Colon (tissue), 2 donors: ENCODE data around the gene RANBP1.
"Not testable (repeated sequence)": the region's sequence is repeated elsewhere in the genome, so short reads cannot be mapped to it uniquely, and the experiment has no call there.

ENCODE experiments used
- FAIRE-seq: peaks from 2 replicates; lab custom pipeline; 2012; peaks lifted over from hg19 to GRCh38; lab: Jason Lieb, UNC
- donor health status: control.
- donor health status: control.

Gene RANBP1

DNA sequence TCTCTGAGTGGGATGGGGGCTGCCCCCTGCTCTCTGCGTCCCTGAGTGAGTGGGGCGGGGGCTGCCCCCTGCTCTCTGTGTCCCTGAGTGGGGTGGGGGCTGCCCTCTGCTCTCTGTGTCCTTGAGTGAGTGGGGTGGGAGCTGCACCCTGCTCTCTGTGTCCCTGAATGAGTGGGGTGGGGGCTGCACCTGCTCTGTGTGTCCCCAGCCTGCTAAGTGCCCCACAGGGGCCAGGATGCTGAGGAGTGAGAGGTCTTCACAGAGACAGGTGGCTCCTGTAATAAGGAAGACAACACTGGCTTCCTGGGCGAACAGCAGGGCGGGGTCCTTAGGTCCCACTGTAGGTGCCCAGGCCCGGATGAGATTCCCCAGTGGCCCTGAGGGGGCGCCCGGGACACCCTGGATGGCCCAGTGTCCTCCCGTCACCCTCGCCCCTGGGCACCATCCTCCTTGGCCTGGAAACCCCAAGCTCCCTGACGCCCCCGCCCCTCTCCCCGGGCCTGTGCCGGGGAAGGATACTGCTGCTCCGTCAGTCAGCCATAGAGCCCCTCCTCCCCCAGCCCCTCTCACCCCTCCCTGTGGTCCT is 38.8 kb downstream of the RANBP1 start:
- FAIRE-seq: no peak

DNA sequence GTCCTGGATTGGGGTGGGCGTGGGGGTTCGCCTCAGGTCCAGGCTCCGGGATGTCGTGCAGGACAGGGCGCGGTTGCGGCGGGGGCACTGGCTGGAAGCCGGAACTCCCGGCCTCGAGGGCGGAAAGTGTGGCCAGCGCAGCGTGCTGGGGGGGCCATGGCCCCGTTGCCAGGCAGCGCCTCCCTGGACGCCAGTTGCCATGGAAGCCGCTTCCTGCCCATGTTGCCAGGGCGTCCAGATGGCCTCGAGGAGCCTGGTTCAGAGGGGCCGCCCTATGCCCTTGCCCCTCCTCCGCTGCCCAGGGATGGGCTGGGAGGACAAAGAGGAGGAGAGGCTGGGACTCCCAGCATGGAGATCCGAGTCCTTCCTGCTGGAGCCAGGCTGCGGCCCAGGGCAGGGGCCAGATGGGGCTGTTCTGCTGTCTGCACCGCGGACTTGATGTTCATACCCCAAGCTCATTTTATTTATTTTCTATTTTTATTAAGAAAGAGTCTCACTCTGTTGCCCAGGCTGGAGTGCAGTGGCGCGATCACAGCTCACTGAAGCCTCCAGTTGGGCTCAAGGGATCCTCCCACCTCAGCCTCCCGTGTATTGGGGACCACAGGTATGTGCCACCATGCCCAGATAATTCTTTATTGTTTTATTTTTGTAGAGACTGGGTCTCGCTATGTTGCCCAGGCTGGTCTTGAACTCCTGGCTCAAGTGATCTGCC is 39.6 kb downstream of the RANBP1 start:
- FAIRE-seq: no peak

DNA sequence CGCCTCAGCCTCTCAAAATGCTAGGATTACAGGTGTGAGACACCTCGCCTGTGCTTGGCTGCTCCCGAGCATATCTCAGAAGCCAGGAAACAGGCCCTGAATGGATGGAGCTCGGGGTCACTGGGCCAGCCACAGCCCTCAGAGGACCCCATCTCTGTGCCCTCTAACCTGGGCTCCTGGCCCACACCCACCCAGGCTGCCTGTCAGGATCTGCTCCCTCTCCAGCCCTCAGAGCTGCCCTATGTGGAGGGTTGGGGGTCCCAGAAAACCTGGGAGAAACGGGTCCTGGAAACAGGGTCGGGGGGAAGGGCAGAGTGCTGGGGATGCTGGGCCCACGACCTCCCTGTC is 40.1 kb downstream of the RANBP1 start:
- FAIRE-seq: no peak

DNA sequence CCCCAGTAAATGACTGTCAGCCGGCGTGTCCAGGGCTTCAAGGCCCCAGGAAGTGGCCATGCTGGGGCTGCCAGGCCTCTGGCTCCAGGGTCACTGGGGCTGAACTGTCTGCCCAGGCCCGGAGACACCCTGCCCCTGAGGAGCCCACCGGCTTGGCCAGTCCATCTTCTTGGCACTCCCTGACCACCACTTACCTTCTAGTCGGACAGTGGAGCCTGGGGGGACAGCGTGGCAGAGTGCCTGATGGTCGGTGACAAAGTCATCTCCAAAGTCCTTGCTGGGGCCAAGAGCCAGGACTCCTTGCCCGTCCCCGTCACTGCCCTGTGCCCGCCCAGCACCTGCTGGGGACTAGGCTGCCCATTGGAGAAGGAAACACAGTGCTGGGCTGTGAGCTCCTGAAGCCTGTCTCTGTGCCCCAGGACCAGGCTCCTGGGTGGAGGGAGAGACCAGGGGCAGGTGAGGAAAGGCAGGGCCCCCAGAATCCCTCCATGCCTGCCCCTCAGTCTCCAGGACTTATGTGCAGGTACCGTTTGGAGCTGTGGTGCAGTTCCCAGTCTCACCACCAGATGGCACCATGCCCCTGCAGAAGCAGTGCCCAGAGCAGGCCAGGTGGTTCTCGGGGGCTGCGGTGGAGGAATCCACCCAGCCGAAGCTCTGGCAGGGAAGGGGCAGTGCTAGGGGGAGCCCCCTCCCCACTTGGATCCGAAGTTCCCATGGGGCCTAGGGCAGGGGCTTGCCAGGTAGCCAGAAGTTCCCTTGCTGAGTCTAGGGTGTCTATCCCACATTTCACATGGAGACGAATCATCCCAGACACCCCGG is 40.9 kb downstream of the RANBP1 start:
- no peak for FAIRE-seq

- no peak for FAIRE-seq
Observed at GRCh38 chr22:20157430-20158183, 41.7 kb downstream of the RANBP1 start.

GRCh38 chr22:20158391-20159036 is 42.6 kb downstream of the RANBP1 start:
- no peak for FAIRE-seq

DNA sequence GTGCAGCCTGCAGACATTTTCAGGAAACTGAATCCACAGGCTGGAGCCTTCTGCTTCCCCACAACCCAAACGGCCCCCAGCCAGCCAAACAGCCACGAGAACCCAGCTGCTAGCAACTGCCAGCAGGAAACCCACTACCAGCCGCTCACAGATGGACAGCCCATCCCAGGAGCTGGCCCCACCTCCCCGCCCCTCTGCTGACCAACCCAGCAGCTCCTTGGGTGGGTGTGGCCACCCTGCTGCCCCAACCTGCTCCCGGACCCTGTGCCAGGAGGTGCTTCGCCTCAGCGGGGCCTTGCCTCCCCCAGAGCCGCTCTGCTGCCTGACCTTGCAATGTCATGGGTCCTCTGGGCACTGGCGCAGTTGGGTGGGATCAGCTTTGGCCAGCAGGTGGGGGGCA is 43.2 kb downstream of the RANBP1 start:
- no peak for FAIRE-seq

DNA sequence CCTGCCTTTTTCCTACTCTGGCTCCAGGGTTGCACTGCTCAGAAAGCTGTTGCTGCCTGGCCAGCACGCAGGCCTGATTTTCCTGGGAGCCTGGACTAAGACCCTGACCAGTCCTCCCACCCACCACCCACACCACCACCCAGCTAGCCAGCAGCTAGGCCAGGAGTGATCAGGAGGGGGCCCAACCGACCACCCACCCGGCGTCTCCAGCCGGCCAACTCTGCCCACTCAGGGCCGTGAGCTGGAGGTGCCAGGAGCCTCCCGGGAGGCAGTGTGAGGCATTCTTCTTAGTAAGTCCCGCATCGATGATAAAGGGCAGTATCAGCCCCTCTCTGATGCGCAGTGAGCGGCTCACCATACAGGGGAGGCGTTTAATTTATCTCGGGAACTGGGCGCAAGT is 43.6 kb downstream of the RANBP1 start:
- not testable (repeated sequence) for FAIRE-seq

DNA sequence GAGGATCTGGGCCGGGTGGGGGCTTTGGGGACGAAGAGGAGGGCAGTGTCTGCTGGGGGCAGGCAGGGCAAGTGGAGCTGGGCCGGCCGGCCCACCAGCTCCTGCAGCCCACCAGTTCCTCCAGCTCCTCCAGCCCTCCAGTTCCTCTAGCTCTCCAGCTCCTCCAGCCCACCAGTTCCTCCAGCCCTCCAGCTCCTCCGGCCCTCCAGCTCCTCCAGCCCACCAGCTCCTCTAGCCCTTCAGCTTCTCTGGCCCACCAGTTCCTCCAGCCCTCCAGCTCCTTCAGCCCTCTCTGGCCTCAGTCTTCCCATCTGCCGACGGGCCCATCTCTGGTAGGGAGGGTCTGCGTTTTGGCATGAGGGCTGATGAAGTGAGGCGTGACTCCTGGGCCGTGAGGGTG is 44.1 kb downstream of the RANBP1 start:
- FAIRE-seq: no peak

DNA sequence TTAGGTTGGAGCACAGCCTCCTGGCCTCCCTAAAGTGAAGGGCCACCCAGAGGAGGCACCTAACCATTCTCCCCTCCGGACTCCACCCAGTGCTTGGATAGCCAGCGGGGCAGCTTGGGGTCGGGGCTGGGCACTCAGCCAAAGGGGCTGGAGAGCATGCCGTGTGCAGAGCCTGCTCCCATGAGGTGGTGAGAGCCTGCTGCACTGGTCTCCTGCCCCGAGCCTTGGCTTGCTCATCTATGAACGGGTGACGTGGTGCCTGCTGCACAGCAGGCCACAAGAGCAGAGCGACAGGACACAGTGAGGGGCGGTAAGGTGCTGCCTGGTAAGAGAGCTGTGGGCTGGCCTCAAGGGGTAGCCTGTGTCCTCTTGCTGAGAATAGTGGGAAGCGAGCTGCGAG is 49.0 kb downstream of the RANBP1 start:
- FAIRE-seq: no peak

GRCh38 chr22:20165421-20165820 is 49.5 kb downstream of the RANBP1 start:
- FAIRE-seq: no peak

DNA sequence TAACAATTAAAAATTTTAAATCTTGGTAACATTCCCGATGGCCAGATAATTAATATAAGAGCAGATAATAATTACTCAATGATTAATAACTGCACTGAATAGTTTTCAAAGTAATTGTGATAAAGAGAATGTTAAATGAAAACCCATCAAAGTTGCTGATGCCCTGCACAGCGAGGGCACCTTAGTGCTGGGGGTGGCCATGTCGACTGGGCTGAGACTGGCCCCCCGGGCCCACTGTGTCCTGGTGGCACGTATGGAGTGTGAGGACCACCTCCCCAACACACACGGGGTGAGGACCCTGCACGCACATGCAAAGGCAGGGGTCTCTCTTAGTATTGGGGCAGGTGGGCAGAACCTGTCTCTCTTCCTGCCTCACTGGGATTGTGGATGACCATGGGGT is 50.0 kb downstream of the RANBP1 start:
- no peak for FAIRE-seq

GRCh38 chr22:20166703-20167102 is 50.8 kb downstream of the RANBP1 start:
- no peak for FAIRE-seq

DNA sequence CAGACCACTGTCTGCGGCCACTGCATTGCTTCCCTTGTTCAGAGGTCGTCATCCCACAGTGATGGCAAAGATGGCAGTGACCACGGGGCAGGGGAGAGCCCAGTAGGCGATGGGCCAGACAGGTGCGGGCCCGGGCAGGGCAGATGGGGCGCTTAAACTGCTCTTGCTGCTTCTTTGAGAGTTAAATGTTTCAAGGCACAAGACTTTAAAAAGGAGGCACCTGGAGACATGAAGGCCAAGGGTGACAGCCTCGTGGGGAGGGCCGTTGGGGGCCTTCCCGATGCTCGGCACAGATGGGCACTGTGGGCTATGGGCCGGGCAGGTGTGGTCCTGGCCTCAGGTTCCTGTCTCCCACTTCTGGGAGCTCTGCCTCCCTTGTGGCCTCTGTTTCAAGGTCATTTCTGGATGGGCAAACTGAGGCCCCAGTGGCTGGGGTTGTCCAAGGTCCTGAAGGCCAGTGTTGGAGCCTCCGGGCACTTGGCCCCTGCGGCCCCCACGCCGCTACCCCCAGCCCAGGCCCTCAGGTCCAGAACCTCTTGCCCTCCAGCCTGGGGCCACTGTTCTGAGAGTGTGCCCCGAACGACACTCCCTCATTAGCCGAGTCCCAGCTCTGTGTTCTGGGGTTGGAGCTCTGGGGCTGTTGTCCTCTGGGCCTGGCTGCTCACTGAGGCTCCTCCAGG is 51.9 kb downstream of the RANBP1 start:
- no peak for FAIRE-seq

DNA sequence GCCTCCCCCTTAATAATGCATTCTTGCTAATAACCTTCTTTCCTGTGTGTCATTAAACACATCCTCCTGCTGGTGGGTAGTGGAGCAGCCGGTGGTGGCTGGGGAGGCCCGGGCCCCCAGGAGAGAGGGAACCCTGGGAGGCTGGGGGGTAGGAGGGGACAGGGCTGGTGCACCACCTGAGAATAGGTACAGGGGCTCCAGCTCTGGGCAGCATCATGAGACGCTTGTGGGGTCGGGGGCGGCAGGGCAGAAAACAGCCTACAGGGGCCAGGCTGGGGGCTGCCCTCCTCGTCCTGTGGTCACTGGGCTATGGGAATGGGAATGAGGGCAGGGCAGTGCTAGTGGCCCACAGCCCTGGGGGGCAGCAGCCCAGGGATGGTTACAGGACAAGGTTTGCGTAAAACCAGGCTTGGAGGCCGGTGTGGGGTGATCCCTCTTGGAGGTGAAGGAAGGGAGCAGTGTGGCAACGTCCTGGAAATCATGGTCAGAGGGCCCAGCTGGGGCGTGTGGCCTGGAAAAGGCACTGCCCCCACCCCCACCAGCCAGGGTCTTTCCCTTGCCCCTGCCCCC is 53.4 kb downstream of the RANBP1 start:
- FAIRE-seq: no peak

- no peak for FAIRE-seq
Observed at GRCh38 chr22:20170170-20170569, 54.3 kb downstream of the RANBP1 start.

- FAIRE-seq: no peak
Observed at GRCh38 chr22:20171288-20172140, 55.6 kb downstream of the RANBP1 start.

- FAIRE-seq: no peak
Observed at GRCh38 chr22:20172141-20172613, 56.3 kb downstream of the RANBP1 start.

- FAIRE-seq: no peak
Observed at GRCh38 chr22:20173246-20173645, 57.3 kb downstream of the RANBP1 start.

- no peak for FAIRE-seq
Observed at GRCh38 chr22:20173772-20174171, 57.9 kb downstream of the RANBP1 start.
